H9 (cell line): ENCODE results near the gene RALGAPA1. TPM values are rescaled to one million over a fixed set of nuclear protein-coding genes. Genes with fewer than 3 reads are reported as not detected.

Experiments used
- DNase-seq: peaks from one replicate; pipeline ENCODE4 v3.0.0-alpha.2; 2017
- H2AFZ ChIP-seq: one replicate; pipeline ENCODE4 v1.6.1; 2013; ENCODE audit warnings: mild to moderate bottlenecking, low read length, control low read depth, moderate library complexity
- H2AK5ac ChIP-seq: 2 replicates; pipeline ENCODE4 v1.6.1; 2013; ENCODE audit warnings: low read length, control low read depth, mixed read lengths; ENCODE audit not compliant: insufficient read length
- H2BK120ac ChIP-seq: one replicate; pipeline ENCODE4 v1.6.1; 2013; ENCODE audit warnings: low read depth, mild to moderate bottlenecking, low read length, control low read depth, inconsistent platforms; ENCODE audit not compliant: poor library complexity, severe bottlenecking
- H2BK12ac ChIP-seq: 2 replicates; pipeline ENCODE4 v1.6.1; 2013; ENCODE audit warnings: low read length, control low read depth, mixed read lengths, low read depth; ENCODE audit not compliant: insufficient read length
- H2BK15ac ChIP-seq: 2 replicates; pipeline ENCODE4 v1.6.1; 2013; ENCODE audit warnings: low read depth, low read length, control low read depth
- H2BK20ac ChIP-seq: one replicate; pipeline ENCODE4 v1.6.1; 2013; ENCODE audit warnings: low read depth, mild to moderate bottlenecking, low read length, control low read depth, inconsistent platforms; ENCODE audit not compliant: poor library complexity, severe bottlenecking
- H2BK5ac ChIP-seq: 2 replicates; pipeline ENCODE4 v1.6.1; 2013; ENCODE audit warnings: low read length, control low read depth, mixed read lengths; ENCODE audit not compliant: insufficient read length
- H3K14ac ChIP-seq: 2 replicates; pipeline ENCODE4 v1.6.1; 2013; ENCODE audit warnings: low read length, control low read depth; ENCODE audit not compliant: insufficient read depth
- H3K18ac ChIP-seq: 2 replicates; pipeline ENCODE4 v1.6.1; 2013; ENCODE audit warnings: low read depth, mild to moderate bottlenecking, mixed read lengths, low read length, control low read depth; ENCODE audit not compliant: insufficient read length
- H3K23ac ChIP-seq: 2 replicates; pipeline ENCODE4 v1.6.1; 2013; ENCODE audit warnings: low read length, control low read depth, mixed read lengths, low read depth; ENCODE audit not compliant: insufficient read length
- H3K23me2 ChIP-seq: 2 replicates; pipeline ENCODE4 v1.6.1; 2013; ENCODE audit warnings: low read depth, mild to moderate bottlenecking, mixed read lengths, low read length, control low read depth; ENCODE audit not compliant: insufficient read length, poor library complexity, severe bottlenecking
- H3K27ac ChIP-seq: 2 replicates; pipeline ENCODE4 v1.5.1; 2013; ENCODE audit warnings: low read length, control low read depth, mixed read lengths, low read depth; ENCODE audit not compliant: insufficient read length
- H3K27me3 ChIP-seq: 2 replicates; pipeline ENCODE4 v1.6.1; 2013; ENCODE audit warnings: low read length, control low read depth, inconsistent platforms; ENCODE audit not compliant: insufficient read depth
- H3K4ac ChIP-seq: 2 replicates; pipeline ENCODE4 v1.6.1; 2013; ENCODE audit warnings: low read depth, mild to moderate bottlenecking, control low read depth, inconsistent platforms, low read length, moderate library complexity
- H3K4me1 ChIP-seq: 2 replicates; pipeline ENCODE4 v1.6.1; 2013; ENCODE audit warnings: low read length, control low read depth, inconsistent platforms; ENCODE audit not compliant: insufficient read depth
- H3K4me2 ChIP-seq: 2 replicates; pipeline ENCODE4 v1.6.1; 2013; ENCODE audit warnings: low read length, control low read depth, mixed read lengths; ENCODE audit not compliant: insufficient read length, insufficient read depth
- H3K56ac ChIP-seq: 2 replicates; pipeline ENCODE4 v1.6.1; 2013; ENCODE audit warnings: low read depth, mild to moderate bottlenecking, mixed read lengths, low read length, control low read depth; ENCODE audit not compliant: insufficient read length
- H3K79me1 ChIP-seq: 2 replicates; pipeline ENCODE4 v1.6.1; 2013; ENCODE audit warnings: low read depth, mild to moderate bottlenecking, moderate library complexity, low read length, control low read depth, inconsistent platforms; ENCODE audit not compliant: insufficient read depth, poor library complexity, severe bottlenecking
- H3K79me2 ChIP-seq: 2 replicates; pipeline ENCODE4 v1.6.1; 2013; ENCODE audit warnings: low read length, control low read depth, inconsistent platforms; ENCODE audit not compliant: insufficient read depth
- H3K9ac ChIP-seq: 2 replicates; pipeline ENCODE4 v1.6.1; 2013; ENCODE audit warnings: low read length, control low read depth, mixed read lengths; ENCODE audit not compliant: insufficient read length; ENCODE audit errors: extremely low read depth
- H3K9me3 ChIP-seq: one replicate; pipeline ENCODE4 v1.6.1; 2013; ENCODE audit warnings: low read depth, low read length, inconsistent platforms; ENCODE audit not compliant: control insufficient read depth
- H3T11ph ChIP-seq: one replicate; pipeline ENCODE4 v1.6.1; 2013; ENCODE audit warnings: mild to moderate bottlenecking, low read length, control low read depth, inconsistent platforms
- H4K20me1 ChIP-seq: one replicate; pipeline ENCODE4 v1.6.1; 2013; ENCODE audit not compliant: control insufficient read depth, insufficient read length, insufficient read depth
- H4K5ac ChIP-seq: 2 replicates; pipeline ENCODE4 v1.6.1; 2013; ENCODE audit warnings: low read depth, mild to moderate bottlenecking, mixed read lengths, low read length, control low read depth; ENCODE audit not compliant: insufficient read length
- H4K8ac ChIP-seq: replicated peaks from 2 replicates; pipeline ENCODE4 v1.6.1; 2013; ENCODE audit warnings: low read length, control low read depth, mixed read lengths, low read depth; ENCODE audit not compliant: insufficient read length
- H4K91ac ChIP-seq: 2 replicates; pipeline ENCODE4 v1.6.1; 2013; ENCODE audit warnings: low read depth, mild to moderate bottlenecking, moderate library complexity, mixed read lengths, low read length, control low read depth; ENCODE audit not compliant: insufficient read length
- H3K27ac Mint-ChIP-seq, 3 experiments: 2 replicates in 2 of 3; 3 replicates in 1 of 3; pipeline ENCODE4 v1.8.0; 2020 to 2021; ENCODE audit warnings: mixed read lengths in 3 of 3, mild to moderate bottlenecking in 1 of 3, moderate library complexity in 1 of 3
- H3K27me3 Mint-ChIP-seq: 2 replicates; pipeline ENCODE4 v1.8.0; 2021; ENCODE audit warnings: low read depth, mild to moderate bottlenecking, moderate library complexity, mixed read lengths
- H3K36me3 Mint-ChIP-seq, 3 experiments: 2 replicates in 2 of 3; 3 replicates in 1 of 3; pipeline ENCODE4 v1.8.0; 2020 to 2021; ENCODE audit warnings: low read depth in 3 of 3, mixed read lengths in 3 of 3; ENCODE audit not compliant: insufficient read depth in 1 of 3
- H3K4me1 Mint-ChIP-seq, 2 experiments: 2 replicates each; pipeline ENCODE4 v1.8.0; 2020; ENCODE audit warnings: mixed read lengths in 2 of 2
- H3K4me3 Mint-ChIP-seq, 2 experiments: 2 replicates in 1 of 2; 3 replicates in 1 of 2; pipeline ENCODE4 v1.8.0; 2020 to 2021; ENCODE audit warnings: mild to moderate bottlenecking in 2 of 2, mixed read lengths in 2 of 2, moderate library complexity in 1 of 2
- H3K9me3 Mint-ChIP-seq, 2 experiments: 2 replicates in 1 of 2; 3 replicates in 1 of 2; pipeline ENCODE4 v1.8.0; 2020; ENCODE audit warnings: mild to moderate bottlenecking in 2 of 2, mixed read lengths in 2 of 2, moderate library complexity in 1 of 2
- WGBS: extraction: QIAGEN DNeasy Blood & Tissue Kit; methylation state at CpG from one replicate; pipeline ENCODE4 v1.1.7; 2013; ENCODE audit warnings: missing lambda C conversion rate, low lambda C conversion rate, mixed read lengths; ENCODE audit not compliant: insufficient read length; ENCODE audit errors: extremely low coverage; 5-methylcytosine and 5-hydroxymethylcytosine counted together
- total RNA-seq: library from RNA; stranded (reverse); gene quantifications from 2 replicates; pipeline ENCODE4 v1.2.1, GENCODE V29; 2021
- TF ChIP-seq, protein P1 (sequence below): fragments of 200-600 bp; sonication (generic); conservative IDR thresholded peaks from 3 replicates; pipeline ENCODE4 v1.8.0; 2021; ENCODE audit warnings: antibody characterized with exemption, mild to moderate bottlenecking

Gene RALGAPA1
- total RNA-seq, 1 experiment from 2014 or later, result 29.8 TPM

DNA sequence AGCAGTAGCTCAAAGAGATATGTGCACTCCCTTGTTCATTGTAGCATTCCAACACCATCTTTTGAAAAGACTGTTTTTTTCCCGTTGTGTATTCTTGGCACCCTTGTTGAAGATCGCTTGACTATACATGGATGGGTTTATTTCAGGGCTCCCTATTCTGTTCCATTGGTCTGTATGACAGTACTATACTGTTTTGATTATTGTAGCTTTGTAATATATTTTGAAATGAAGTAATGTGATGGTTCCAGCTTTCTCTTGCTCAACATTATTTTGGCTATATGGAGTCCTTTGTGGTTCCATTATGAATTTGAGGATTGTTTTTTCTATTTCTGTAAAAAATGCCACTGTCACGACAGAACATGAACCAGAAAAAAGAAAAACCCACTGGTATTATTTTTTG is 42.7 kb upstream of the RALGAPA1 start:
- Histone ChIP-seq H3K9me3 (no peaks in the 10 kb centered on the region), H3K79me2 (no peaks in the 10 kb centered on the region), H2BK5ac (no peak overlapping the region), H4K91ac (no peak overlapping the region), H2BK120ac (no peak overlapping the region), H3K4ac (no peak overlapping the region), H3K18ac (no peak overlapping the region), H3K27ac (no peak overlapping the region), H3K4me2 (no peak overlapping the region), H3K9ac (no peak overlapping the region), H2AK5ac (no peak overlapping the region), H2BK12ac (no peak overlapping the region), H3K56ac (no peak overlapping the region), H4K8ac (no peak overlapping the region), H3K4me1 (no peaks in the 10 kb centered on the region), H3K23me2 (no peaks in the 10 kb centered on the region), H4K5ac (no peak overlapping the region), H2BK20ac (no peak overlapping the region), H3K23ac (no peak overlapping the region), H4K20me1 (no peaks in the 10 kb centered on the region), H3K27me3 (no peaks in the 10 kb centered on the region), H3T11ph (no peak overlapping the region), H3K14ac (no peak overlapping the region), H3K79me1 (no peaks in the 10 kb centered on the region), H2AFZ (no peak overlapping the region), H2BK15ac (no peak overlapping the region)
- TF ChIP-seq, protein P1, sequence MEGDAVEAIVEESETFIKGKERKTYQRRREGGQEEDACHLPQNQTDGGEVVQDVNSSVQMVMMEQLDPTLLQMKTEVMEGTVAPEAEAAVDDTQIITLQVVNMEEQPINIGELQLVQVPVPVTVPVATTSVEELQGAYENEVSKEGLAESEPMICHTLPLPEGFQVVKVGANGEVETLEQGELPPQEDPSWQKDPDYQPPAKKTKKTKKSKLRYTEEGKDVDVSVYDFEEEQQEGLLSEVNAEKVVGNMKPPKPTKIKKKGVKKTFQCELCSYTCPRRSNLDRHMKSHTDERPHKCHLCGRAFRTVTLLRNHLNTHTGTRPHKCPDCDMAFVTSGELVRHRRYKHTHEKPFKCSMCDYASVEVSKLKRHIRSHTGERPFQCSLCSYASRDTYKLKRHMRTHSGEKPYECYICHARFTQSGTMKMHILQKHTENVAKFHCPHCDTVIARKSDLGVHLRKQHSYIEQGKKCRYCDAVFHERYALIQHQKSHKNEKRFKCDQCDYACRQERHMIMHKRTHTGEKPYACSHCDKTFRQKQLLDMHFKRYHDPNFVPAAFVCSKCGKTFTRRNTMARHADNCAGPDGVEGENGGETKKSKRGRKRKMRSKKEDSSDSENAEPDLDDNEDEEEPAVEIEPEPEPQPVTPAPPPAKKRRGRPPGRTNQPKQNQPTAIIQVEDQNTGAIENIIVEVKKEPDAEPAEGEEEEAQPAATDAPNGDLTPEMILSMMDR, result no peak
- H3K9me3 Mint-ChIP-seq, result peaks cover 0 to 4% of the 10 kb centered on the region in 2 experiments; a peak in 2 of 5 replicates
- H3K36me3 Mint-ChIP-seq, result peaks cover 23 to 31% (median 30%) of the 10 kb centered on the region in 3 experiments; a peak in 6 of 7 replicates
- no peak overlapping the region for H3K4me3 Mint-ChIP-seq
- H3K27me3 Mint-ChIP-seq, result no peaks in the 10 kb centered on the region
- H3K4me1 Mint-ChIP-seq, result no peaks in the 10 kb centered on the region
- H3K27ac Mint-ChIP-seq, result no peak overlapping the region
- DNase-seq, result no peak
- no CpG with 5 or more reads among the region's 3 CpGs for WGBS
